BLaER1 (cell line): ENCODE results near the gene USHBP1.
"Not testable (repeated sequence)": the region's sequence is repeated elsewhere in the genome, so short reads cannot be mapped to it uniquely, and the experiment has no call there.

Source experiments
- H3K27ac ChIP-seq: shearing (Covaris generic); formaldehyde crosslinking; 2 replicates; pipeline ENCODE4 v1.8.1; 2022
- H3K27me3 ChIP-seq: shearing (Covaris generic); formaldehyde crosslinking; 2 replicates; pipeline ENCODE4 v1.8.1; 2022
- H3K36me3 ChIP-seq: shearing (Covaris generic); formaldehyde crosslinking; 2 replicates; pipeline ENCODE4 v1.8.1; 2022
- H3K4me1 ChIP-seq: shearing (Covaris generic); formaldehyde crosslinking; 2 replicates; pipeline ENCODE4 v1.8.1; 2022
- H3K4me2 ChIP-seq: shearing (Covaris generic); formaldehyde crosslinking; 2 replicates; pipeline ENCODE4 v1.8.1; 2022
- H3K4me3 ChIP-seq: shearing (Covaris generic); formaldehyde crosslinking; 2 replicates; pipeline ENCODE4 v1.8.1; 2022
- H3K9ac ChIP-seq: shearing (Covaris generic); formaldehyde crosslinking; 2 replicates; pipeline ENCODE4 v1.8.1; 2022
- H3K9me3 ChIP-seq: shearing (Covaris generic); formaldehyde crosslinking; 2 replicates; pipeline ENCODE4 v1.8.1; 2022
- H4K20me1 ChIP-seq: shearing (Covaris generic); formaldehyde crosslinking; 2 replicates; pipeline ENCODE4 v1.8.1; 2022
- Cebpa-rat ChIP-seq: shearing (Covaris generic); IDR thresholded peaks from 2 replicates; pipeline ENCODE4 v1.8.1; 2022

USHBP1 gene

GRCh38 chr19:17283504-17283996, 19.0 kb upstream of the USHBP1 start:
- TF ChIP-seq Cebpa-rat, result no peak
- Histone ChIP-seq H3K36me3 (peaks cover 63% of the 10 kb centered on the region), H3K4me3 (peak overlapping the region; percentile 80; the same call in 1 of the 2 replicates), H4K20me1 (peaks cover 29% of the 10 kb centered on the region), H3K9ac (0 out of 2 replicates have a peak overlapping the region, but pooled peaks have one; percentile 89), H3K4me1 (peaks cover 26% of the 10 kb centered on the region), H3K4me2 (peak overlapping the region; percentile 87; the same call in 1 of the 2 replicates), H3K27me3 (no peaks in the 10 kb centered on the region), H3K27ac (no peak overlapping the region), H3K9me3 (no peaks in the 10 kb centered on the region)

DNA sequence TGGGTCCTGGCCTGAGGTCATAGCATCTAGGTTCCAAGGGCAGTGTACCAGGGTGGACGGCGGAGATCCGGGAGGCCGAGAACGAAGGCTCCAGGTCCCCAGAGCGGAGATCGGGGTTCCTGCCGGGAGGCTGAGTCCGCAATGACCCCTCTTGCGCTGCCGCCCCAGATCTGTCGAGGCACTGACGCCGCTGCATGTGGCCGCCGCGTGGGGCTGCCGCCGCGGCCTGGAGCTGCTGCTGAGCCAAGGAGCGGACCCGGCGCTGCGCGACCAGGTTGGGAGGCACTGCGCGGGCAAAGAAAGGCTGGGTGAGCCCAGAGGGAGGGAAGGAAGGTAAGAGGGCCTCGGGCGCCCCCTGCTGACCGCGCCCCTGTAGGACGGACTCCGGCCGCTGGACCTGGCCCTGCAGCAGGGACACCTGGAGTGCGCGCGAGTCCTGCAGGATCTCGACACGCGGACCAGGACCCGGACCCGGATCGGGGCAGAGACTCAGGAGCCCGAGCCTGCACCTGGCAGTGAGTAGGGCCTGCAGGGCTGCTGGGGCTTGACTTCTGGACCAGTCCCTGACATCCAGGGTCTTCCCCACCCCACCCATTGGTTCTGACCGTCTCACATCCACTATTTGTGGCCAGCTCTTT, 18.1 kb upstream of the USHBP1 start:
- no peak for TF ChIP-seq Cebpa-rat
- peak overlapping the region; percentile 89 for H3K9ac ChIP-seq
- H3K27ac ChIP-seq, result peak overlapping the region; percentile 86
- H3K9me3 ChIP-seq, result no peaks in the 10 kb centered on the region
- H3K4me3 ChIP-seq, result peak overlapping the region; percentile 80
- H4K20me1 ChIP-seq, result peaks cover 29% of the 10 kb centered on the region
- H3K4me1 ChIP-seq, result peaks cover 21% of the 10 kb centered on the region
- H3K27me3 ChIP-seq, result no peaks in the 10 kb centered on the region
- H3K36me3 ChIP-seq, result peaks cover 72% of the 10 kb centered on the region
- peak overlapping the region; percentile 87 for H3K4me2 ChIP-seq

GRCh38 chr19:17281391-17282304, 17.1 kb upstream of the USHBP1 start, which contains the start of gene ANKLE1:
Gene ANKLE1, plus strand, starts transcription at chr19:17281901. Its CDS starts 20 bp downstream, at chr19:17281921.
- no peaks in the 10 kb centered on the region for H3K27me3 ChIP-seq
- peaks cover 29% of the 10 kb centered on the region for H4K20me1 ChIP-seq
- H3K27ac ChIP-seq, result peak within 1 kb of the TSS; percentile 86
- no peaks in the 10 kb centered on the region for H3K9me3 ChIP-seq
- peaks cover 74% of the 10 kb centered on the region for H3K36me3 ChIP-seq
- H3K4me1 ChIP-seq, result peaks cover 21% of the 10 kb centered on the region
- no peak for TF ChIP-seq Cebpa-rat
- H3K9ac ChIP-seq, result peak within 1 kb of the TSS; percentile 89
- H3K4me2 ChIP-seq, result peak within 1 kb of the TSS; percentile 87
- peak within 1 kb of the TSS; percentile 80 for H3K4me3 ChIP-seq

DNA sequence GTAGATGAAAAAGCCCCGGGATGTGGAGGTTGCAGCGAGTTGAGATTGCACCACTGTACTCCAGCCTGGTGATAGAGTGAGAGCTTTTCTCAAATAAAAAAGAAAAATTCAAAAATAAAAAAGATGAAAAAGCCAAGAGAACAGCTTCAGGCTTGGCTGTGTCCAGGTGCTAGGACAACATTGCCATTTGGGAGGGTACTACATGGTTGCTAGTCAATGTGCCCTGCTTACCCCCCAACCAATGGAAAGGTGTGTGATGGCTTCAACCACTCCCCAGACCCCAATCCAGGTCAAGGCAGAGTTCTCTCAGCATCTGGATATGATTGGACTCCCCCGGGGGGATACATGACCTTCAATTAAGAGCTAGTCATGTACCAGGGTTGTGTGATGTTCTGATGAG, 14.9 kb upstream of the USHBP1 start:
- peaks cover 21% of the 10 kb centered on the region for H3K4me1 ChIP-seq
- H3K4me2 ChIP-seq, result no peak overlapping the region
- H3K36me3 ChIP-seq, result peaks cover 74% of the 10 kb centered on the region
- no peak overlapping the region for H3K4me3 ChIP-seq
- no peaks in the 10 kb centered on the region for H3K27me3 ChIP-seq
- no peaks in the 10 kb centered on the region for H3K9me3 ChIP-seq
- no peak overlapping the region for H3K27ac ChIP-seq
- TF ChIP-seq Cebpa-rat, result no peak
- H4K20me1 ChIP-seq, result peaks cover 16% of the 10 kb centered on the region
- no peak overlapping the region for H3K9ac ChIP-seq

GRCh38 chr19:17275441-17276175, 11.1 kb upstream of the USHBP1 start:
- no peaks in the 10 kb centered on the region for H3K27me3 ChIP-seq
- no peak overlapping the region for H3K27ac ChIP-seq
- H3K4me1 ChIP-seq, result peaks cover 13% of the 10 kb centered on the region
- no peaks in the 10 kb centered on the region for H3K9me3 ChIP-seq
- TF ChIP-seq Cebpa-rat, result no peak
- H3K36me3 ChIP-seq, result peaks cover 93% of the 10 kb centered on the region
- H3K9ac ChIP-seq, result no peak overlapping the region
- H4K20me1 ChIP-seq, result no peaks in the 10 kb centered on the region
- no peak overlapping the region for H3K4me2 ChIP-seq
- no peak overlapping the region for H3K4me3 ChIP-seq

GRCh38 chr19:17274892-17275291, 10.3 kb upstream of the USHBP1 start:
- not testable (repeated sequence) for H3K27ac ChIP-seq, H3K4me3 ChIP-seq, H3K4me2 ChIP-seq, H4K20me1 ChIP-seq, H3K9me3 ChIP-seq, H3K27me3 ChIP-seq, H3K9ac ChIP-seq
- Histone ChIP-seq H3K36me3 (peaks cover 98% of the 10 kb centered on the region), H3K4me1 (peaks cover 12% of the 10 kb centered on the region)

DNA sequence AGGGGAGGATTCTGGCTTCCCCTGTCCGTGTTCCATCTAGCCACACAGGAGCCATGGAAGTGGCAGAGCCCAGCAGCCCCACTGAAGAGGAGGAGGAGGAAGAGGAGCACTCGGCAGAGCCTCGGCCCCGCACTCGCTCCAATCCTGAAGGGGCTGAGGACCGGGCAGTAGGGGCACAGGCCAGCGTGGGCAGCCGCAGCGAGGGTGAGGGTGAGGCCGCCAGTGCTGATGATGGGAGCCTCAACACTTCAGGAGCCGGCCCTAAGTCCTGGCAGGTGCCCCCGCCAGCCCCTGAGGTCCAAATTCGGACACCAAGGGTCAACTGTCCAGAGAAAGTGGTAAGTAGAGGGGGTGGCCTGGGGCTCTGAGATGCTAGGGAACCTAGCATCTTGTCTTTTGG, 4.2 kb upstream of the USHBP1 start:
- H3K9me3 ChIP-seq, result no peaks in the 10 kb centered on the region
- peaks cover 51% of the 10 kb centered on the region for H3K4me1 ChIP-seq
- no peaks in the 10 kb centered on the region for H4K20me1 ChIP-seq
- H3K9ac ChIP-seq, result no peak overlapping the region
- peak overlapping the region; percentile 89; the same call in 1 of the 2 replicates for H3K4me3 ChIP-seq
- H3K36me3 ChIP-seq, result peaks cover 49% of the 10 kb centered on the region
- peak overlapping the region; percentile 97 for H3K4me2 ChIP-seq
- TF ChIP-seq Cebpa-rat, result no peak
- no peak overlapping the region for H3K27ac ChIP-seq
- H3K27me3 ChIP-seq, result no peaks in the 10 kb centered on the region

DNA sequence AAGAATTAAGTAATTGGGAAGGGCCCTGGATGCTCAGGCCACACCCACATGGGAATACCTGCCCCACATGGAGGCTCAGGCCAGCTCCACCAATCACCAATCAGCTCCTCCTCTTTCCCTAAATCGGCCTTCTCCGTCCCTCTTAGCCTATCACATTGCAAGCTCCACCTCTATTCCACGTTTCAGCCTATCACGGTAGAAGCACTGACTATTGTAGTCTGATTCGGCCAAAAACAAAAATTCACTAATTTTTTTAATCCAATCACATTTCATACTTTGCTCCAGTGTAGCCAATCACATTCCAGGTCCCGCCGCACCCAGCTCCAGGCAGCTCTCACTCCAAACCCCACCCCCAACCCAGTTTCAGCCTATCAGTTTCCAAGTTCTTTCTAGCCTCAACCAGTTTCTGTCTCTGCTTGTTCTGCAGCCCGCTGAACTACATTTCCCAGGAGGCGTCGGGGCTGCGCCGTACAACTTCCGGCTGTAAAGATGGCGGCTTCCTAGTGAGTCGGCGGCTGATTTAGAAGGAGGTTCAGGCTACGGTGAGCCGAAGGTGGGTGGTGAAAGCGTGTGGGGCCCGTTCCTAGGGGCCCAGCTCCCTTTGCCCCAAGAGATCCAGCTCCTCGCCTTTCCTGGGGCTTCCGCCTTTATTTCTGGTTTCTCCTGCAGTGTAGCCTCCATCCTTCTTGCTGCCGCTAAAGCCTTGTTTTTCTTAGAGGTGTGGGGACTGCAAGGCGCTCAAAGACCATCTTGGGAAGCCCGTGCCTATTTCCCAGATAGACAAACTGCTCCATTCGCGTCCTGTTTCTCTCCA, 2.6 kb upstream of the USHBP1 start, which contains the start of gene BABAM1:
Gene BABAM1 (plus strand): TSS at position 469 of the 814 bp plus-strand sequence. CDS start 1,364 bp downstream, outside the sequence.
- peaks cover 52% of the 10 kb centered on the region for H3K4me1 ChIP-seq

More for the DNA sequence above, 2.6 kb upstream of the USHBP1 start, which contains the start of gene BABAM1:
- Histone ChIP-seq H3K36me3 (peaks cover 35% of the 10 kb centered on the region), H3K9me3 (no peaks in the 10 kb centered on the region), H3K4me3 (peak within 1 kb of the TSS; percentile 89), H3K27ac (peak within 1 kb of the TSS; percentile 79), H3K27me3 (no peaks in the 10 kb centered on the region), H3K9ac (peak within 1 kb of the TSS; percentile 86), H3K4me2 (peak within 1 kb of the TSS; percentile 97), H4K20me1 (no peaks in the 10 kb centered on the region)
- no peak for TF ChIP-seq Cebpa-rat
